Activated effector memory CD4-positive, alpha-beta T cell treated with Interleukin-2 at 50 U/mL for 16 hours (primary cell): ENCODE data around the gene UNCX.

Experiments used
- DNase-seq: peaks from one replicate; pipeline ENCODE4 v3.0.0-alpha.2; 2020

Gene UNCX

DNA sequence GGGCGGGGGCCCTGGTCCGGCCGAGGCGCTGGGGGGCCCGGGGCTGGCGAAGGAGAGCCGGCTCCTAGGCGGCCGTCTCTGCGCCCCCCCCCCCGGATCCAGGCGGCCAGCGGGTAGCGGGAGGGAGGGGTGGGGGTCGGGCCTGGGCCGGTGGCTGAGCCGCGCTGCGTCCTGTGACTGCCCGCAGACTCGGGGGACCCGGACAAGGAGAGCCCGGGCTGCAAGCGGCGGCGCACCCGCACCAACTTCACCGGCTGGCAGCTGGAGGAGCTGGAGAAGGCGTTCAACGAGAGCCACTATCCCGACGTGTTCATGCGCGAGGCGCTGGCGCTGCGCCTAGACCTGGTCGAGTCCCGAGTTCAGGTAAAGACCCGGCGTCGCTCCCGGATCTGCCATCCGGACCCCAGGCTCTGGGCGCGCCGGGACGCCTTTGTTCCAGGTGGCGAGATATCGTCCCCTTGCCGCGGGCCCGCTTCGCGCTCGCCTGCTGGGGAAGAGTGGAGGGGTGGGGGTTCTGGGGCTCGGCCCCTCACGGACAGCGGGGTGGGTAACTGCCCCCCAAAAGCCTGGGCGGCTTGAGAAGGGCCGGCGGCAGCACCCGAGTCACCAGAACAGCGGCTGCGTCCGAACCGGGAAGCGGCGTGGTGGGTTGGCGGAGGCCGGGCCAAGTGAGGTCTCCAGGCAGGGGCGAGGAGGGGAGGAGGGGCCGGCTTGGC is 819 bp downstream of the UNCX start:
- DNase-seq: no peak

- DNase-seq: no peak
Measured at GRCh38 chr7:1234049-1234880, 1.6 kb downstream of the UNCX start.

GRCh38 chr7:1234881-1235500 is 2.3 kb downstream of the UNCX start:
- DNase-seq: no peak

GRCh38 chr7:1235501-1236131 is 2.9 kb downstream of the UNCX start:
- no peak for DNase-seq

DNA sequence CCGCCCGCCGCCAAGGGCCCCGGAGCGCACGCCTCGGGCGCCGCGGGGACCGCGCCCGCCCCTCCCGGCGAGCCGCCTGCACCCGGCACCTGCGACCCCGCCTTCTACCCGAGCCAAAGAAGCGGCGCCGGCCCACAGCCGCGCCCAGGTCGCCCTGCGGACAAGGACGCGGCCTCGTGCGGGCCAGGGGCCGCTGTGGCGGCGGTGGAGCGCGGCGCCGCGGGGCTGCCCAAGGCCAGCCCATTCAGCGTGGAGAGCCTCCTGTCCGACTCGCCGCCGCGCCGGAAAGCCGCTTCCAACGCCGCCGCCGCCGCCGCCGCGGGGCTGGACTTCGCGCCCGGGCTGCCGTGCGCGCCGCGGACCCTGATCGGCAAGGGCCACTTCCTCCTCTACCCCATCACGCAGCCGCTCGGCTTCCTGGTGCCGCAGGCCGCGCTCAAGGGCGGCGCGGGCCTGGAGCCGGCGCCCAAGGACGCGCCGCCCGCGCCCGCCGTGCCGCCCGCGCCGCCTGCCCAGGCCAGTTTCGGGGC is 3.5 kb downstream of the UNCX start:
- no peak for DNase-seq

DNA sequence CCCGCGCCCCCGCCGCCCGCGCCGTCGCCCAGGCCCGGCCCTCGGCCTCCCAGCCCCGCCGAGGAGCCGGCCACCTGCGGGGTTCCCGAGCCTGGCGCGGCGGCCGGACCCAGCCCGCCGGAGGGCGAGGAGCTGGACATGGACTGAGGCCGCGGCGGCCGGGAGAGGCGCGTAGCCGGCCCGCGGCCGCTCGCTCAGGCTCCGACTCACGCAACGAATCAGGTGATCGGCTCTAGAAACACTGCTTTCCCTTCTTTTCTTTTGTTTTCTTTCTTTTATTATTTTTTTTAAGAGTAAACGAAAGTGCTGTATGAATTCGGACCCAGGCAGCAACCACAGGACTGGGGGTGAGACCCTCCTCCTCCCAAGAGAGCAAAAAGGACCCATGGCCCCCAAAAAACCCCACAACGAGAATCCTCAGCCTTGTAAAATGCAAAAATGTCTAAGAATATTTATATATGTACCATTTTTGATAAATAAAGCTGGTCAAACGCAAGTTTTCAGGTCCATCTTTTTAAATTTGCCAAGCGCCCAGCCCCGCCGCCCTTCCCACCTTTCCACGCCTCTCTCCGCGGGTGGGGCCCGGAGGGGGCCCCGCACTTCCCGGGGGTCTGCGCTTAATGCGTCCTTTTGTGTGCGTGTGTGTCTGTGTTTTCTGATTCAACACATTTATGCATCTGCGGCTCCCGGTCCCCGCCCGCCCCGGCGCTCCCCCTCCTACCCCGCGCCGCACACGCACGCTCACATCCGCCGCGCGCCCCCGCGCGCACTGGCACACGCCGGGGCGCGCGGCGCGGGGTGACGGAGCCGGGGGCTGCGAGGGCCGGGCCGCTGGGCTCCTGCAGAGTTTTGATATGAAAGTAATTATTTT is 4.4 kb downstream of the UNCX start:
- DNase-seq: no peak

- DNase-seq: no peak
Measured at GRCh38 chr7:1237704-1238255, 5.1 kb downstream of the UNCX start.

GRCh38 chr7:1238450-1238882 is 5.8 kb downstream of the UNCX start:
- DNase-seq: no peak

DNA sequence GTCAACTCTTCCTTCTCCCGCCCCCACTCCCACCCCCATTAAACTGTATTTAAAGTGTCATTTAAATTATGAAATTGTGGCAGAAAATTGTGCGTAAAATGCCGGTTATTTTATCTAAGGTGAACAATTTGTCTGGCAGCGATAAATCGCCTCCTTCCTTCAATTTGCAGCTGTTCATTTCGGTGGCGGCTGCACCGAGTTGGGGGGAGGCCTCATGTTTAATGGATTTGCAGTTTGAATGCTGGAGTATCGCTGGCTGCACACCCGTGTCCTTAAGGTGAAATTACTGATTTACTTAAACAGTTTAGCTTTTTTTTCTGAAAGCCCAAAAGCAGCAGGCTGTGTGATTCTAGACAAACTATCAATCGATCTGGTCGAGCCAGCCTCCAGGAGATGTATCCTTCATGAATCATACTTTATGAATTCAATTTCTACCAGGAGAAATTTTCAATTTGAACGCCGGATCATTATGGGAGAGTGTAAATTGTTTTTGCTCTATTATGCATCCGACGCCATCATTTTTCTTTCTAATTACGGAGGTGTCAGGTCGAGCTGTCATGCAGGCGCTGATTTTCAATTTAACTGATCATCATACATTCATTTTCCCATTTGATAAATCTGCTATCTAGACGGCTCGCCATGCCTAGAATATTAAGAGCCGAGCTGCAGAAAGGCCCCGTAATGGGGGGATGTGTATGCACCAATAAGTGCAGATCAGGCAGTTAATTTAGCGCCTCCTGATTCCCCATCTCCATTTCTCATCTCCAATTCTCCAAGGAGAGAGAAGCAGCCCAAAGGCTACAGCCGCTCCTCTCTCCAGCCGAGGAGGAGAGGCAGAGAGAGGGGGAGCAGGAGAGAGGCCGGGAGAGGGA is 6.5 kb downstream of the UNCX start:
- no peak for DNase-seq

GRCh38 chr7:1239803-1240516 is 7.3 kb downstream of the UNCX start:
- no peak for DNase-seq

DNA sequence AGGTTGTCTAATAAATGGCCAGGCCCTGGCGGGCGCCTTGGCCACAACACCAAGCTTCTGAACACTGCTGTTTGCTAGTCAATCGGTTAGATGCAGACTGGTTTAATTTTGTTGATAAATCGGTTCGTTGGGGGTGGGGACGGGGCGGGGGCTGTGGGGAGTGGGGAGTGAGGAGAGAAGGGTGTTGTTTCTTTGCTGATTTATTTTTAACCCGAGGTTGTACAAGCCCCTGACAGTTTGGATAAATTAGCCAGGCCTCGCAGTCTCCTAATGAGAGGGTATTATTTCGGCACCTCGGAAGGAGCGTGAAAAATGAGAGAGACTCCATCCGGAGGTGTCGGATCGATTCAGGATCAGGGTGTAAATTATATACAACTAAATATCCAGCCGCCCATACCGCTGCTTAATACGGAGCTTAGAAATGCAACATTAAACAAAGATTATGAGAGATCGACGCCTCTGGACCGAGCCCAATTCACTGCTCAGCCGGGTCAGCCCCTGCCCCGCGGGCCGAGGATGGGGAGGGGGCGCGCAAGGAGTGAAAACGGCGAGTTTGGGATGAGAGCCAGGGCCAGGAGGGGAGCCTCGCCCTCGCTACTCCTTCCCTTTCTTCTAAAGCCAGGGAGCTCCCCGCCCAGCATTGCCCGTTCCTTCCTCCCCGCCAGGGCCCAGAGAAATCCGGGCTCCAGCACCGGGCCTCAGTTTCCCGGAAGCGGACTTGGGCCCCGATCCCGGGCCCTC is 8.0 kb downstream of the UNCX start:
- no peak for DNase-seq

GRCh38 chr7:1241258-1241602 is 8.6 kb downstream of the UNCX start:
- DNase-seq: no peak

GRCh38 chr7:1241603-1242255 is 9.1 kb downstream of the UNCX start:
- DNase-seq: no peak

DNA sequence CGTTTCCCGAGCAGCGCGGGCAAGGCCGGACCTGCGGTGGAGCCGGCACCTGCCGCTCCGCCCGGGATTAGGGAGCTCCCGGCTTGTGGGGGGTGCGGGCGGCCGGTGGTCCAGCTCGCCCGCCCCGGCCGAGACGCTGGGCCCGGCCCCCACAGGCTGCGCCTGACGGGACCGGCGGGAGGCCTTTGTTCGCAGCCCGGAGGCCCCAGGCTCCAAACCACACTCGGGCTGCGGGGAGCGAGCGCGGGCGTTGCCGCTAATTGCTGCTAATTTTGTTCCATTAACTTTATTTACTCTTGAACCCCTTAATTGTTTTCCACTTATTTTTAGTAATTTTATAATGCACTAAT is 9.6 kb downstream of the UNCX start:
- no peak for DNase-seq

- no peak for DNase-seq
Measured at GRCh38 chr7:1242606-1243289, 10.1 kb downstream of the UNCX start.

DNA sequence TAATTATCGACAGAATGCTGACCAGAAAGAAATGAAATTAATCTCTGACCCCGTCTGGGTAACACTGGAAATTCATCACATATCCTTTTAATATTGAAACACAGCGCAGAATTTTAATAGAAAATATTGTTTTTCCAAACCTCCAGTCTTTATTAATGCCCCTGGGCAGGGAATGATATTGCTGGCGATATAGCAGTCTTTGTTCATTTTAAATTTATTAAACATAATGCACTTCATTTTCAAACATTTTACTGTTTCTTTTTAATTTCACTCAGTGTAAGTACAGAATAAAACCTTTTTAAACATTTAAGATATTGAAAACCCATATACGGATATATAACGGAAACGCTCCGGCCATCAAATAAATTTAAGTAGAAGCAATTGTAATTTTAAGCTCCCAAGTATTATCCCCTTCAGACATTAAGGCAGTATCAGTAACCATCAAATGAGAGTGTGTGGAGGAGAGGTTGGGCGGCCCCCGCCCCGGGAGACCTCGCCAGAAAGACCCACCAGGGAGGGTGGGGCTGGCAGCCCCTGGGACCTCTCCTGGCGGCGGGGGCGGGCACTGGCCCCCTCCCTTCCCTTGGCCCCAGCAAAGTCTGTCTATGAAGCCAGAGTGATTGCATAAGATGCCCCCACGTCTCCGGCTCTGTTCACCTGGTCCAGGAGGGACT is 10.8 kb downstream of the UNCX start:
- no peak for DNase-seq

- no peak for DNase-seq
Measured at GRCh38 chr7:1243964-1244416, 11.3 kb downstream of the UNCX start.
